ENCODE data around the gene CERS1. TPM values are rescaled to one million over a fixed set of nuclear protein-coding genes. Genes with fewer than 3 reads are reported as not detected.

CERS1 gene
- polyA plus RNA-seq, 3 donors = not detected

DNA sequence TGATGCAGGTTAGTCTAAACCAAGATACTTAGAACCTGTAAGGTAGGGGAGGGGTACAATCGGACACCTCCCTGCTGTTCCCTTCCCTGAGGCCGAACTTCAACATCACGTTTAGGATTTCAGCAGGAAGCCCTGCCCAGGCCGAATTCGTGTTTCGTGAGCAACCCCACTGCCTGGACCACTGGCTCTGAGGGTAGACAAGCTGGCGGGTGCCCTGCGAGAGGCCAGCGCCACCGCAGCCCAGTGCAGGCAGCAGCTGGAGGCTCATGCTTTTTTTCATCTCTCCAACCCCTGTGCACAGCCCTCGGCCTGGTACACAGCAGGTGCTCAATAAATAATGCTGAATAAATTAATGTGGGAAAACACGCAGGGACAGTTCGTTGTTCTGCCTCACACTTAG is 37.3 kb upstream of the CERS1 start:
- intact Hi-C loops (cut with micrococcal nuclease) = loop anchor here in 1 of 2 donors (2.0 to 5.0 kb wide), 3 partner anchors 54 to 296 kb away; partner anchors contain the start of genes ARMC6, KLHL26 and SUGP2
- Histone ChIP-seq H3K4me2 (replicated peaks; ENCODE audit: extremely low read depth, low read length, poor library complexity, severe bottlenecking) (peak overlapping the region; percentile 90), H3K27me3 (ENCODE audit: control insufficient read depth in 2 of 2, insufficient read depth in 2 of 2, low read length in 2 of 2) (no peaks in the 10 kb centered on the region), H3K79me2 (ENCODE audit: insufficient read depth, low read length) (peaks cover 6% of the 10 kb centered on the region), H3K9me3 (replicated peaks in 1 of 2; ENCODE audit: control insufficient read depth in 1 of 2, insufficient read depth in 1 of 2, low read length in 2 of 2) (no peaks in the 10 kb centered on the region), H3K36me3 (replicated peaks in 1 of 2; ENCODE audit: control insufficient read depth in 1 of 2, insufficient read depth in 2 of 2, low read length in 2 of 2) (peaks cover 39 to 65% of the 10 kb centered on the region in 2 donors), H3K27ac (ENCODE audit: low read depth in 1 of 2, low read length in 2 of 2) (no peak overlapping the region), H4K20me1 (ENCODE audit: insufficient read depth, low read length) (peaks cover 45% of the 10 kb centered on the region), H2AFZ (ENCODE audit: insufficient read depth, low read depth, low read length, poor library complexity, severe bottlenecking) (no peak overlapping the region), H3K9ac (ENCODE audit: insufficient read depth, low read length, poor library complexity, severe bottlenecking) (no peak overlapping the region), H3K4me1 (ENCODE audit: control insufficient read depth in 1 of 2, insufficient read depth in 2 of 2, low read length in 2 of 2) (peaks cover 11 to 15% of the 10 kb centered on the region in 2 donors), H3K4me3 (replicated peaks in 1 of 3; ENCODE audit: low read depth in 2 of 3, low read length in 3 of 3) (peak overlapping the region in 1 of 3 experiments; percentile 77)
- TF ChIP-seq, protein P1, sequence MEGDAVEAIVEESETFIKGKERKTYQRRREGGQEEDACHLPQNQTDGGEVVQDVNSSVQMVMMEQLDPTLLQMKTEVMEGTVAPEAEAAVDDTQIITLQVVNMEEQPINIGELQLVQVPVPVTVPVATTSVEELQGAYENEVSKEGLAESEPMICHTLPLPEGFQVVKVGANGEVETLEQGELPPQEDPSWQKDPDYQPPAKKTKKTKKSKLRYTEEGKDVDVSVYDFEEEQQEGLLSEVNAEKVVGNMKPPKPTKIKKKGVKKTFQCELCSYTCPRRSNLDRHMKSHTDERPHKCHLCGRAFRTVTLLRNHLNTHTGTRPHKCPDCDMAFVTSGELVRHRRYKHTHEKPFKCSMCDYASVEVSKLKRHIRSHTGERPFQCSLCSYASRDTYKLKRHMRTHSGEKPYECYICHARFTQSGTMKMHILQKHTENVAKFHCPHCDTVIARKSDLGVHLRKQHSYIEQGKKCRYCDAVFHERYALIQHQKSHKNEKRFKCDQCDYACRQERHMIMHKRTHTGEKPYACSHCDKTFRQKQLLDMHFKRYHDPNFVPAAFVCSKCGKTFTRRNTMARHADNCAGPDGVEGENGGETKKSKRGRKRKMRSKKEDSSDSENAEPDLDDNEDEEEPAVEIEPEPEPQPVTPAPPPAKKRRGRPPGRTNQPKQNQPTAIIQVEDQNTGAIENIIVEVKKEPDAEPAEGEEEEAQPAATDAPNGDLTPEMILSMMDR (IDR thresholded peaks at IDR 0.05) = no peak
- Mint-ChIP-seq H3K9me3 (peaks cover 0 to 2% (median 0%) of the 10 kb centered on the region in 7 donors), H3K27me3 (ENCODE audit: low read depth in 3 of 3) (peaks cover 0 to 3% (median 0%) of the 10 kb centered on the region in 3 donors), H3K4me1 (peaks cover 19% of the 10 kb centered on the region), H3K27ac (peak overlapping the region in 2 of 7 donors; percentile 43 to 52), H3K4me3 (no peak overlapping the region), H3K36me3 (peaks cover 53 to 81% of the 10 kb centered on the region in 2 donors)
- DNase-seq = no peak
- 82% methylated on average over 10 of the region's 13 CpGs for WGBS (ENCODE audit: insufficient coverage)

DNA sequence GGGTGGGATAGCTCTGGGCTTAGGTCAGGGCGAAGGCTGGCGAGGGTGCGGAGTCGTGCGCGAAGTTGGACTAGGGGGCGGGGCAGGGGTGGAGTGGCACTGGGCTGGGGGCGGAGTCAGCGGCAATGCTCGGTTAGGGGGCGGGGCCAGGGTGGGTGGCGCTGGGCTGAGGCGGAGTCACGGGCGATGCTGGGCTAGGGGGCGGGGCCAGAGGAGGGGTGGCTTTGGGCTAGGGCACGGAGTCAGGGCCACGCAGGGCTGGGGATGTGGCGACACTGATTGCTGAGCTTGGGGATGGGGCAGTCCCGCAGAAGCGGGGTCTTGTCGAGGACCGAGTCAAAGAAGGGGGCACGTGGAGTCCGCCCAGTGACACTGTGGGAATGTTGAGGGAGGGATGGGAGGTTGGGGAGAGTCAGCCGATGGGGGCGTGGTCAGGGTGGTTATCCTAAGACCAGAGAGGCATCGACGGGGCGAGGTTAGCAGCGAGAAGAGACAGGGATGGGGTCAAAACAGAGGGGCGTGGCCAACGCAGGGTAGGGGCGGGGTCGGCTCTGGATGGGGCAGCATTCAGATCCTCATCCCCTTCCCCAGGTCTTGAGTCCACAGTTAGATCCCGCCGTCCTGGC is 36.4 kb upstream of the CERS1 start:
- peaks cover 45 to 65% of the 10 kb centered on the region in 2 donors for H3K36me3 ChIP-seq (replicated peaks in 1 of 2; ENCODE audit: control insufficient read depth in 1 of 2, insufficient read depth in 2 of 2, low read length in 2 of 2)
- H3K9me3 Mint-ChIP-seq = no peaks in the 10 kb centered on the region
- no peaks in the 10 kb centered on the region for H3K27me3 ChIP-seq (ENCODE audit: control insufficient read depth in 2 of 2, insufficient read depth in 2 of 2, low read length in 2 of 2)
- H3K4me1 ChIP-seq (ENCODE audit: control insufficient read depth in 1 of 2, insufficient read depth in 2 of 2, low read length in 2 of 2) = peaks cover 11 to 15% of the 10 kb centered on the region in 2 donors
- WGBS (ENCODE audit: insufficient coverage) = 3% methylated on average over 20 of the region's 37 CpGs
- peaks cover 0 to 1% (median 0%) of the 10 kb centered on the region in 3 donors for H3K27me3 Mint-ChIP-seq (ENCODE audit: low read depth in 3 of 3)
- peak; percentile 82 to 90 (median 90) for DNase-seq
- H3K36me3 Mint-ChIP-seq = peaks cover 51 to 80% of the 10 kb centered on the region in 2 donors
- H3K79me2 ChIP-seq (ENCODE audit: insufficient read depth, low read length) = no peaks in the 10 kb centered on the region
- peak overlapping the region; percentile 85 to 94 for H3K4me3 Mint-ChIP-seq
- H3K9ac ChIP-seq (ENCODE audit: insufficient read depth, low read length, poor library complexity, severe bottlenecking) = peak overlapping the region; percentile 25
- peak overlapping the region in 1 of 2 donors; percentile 59 for H3K27ac ChIP-seq (ENCODE audit: low read depth in 1 of 2, low read length in 2 of 2)
- H3K4me1 Mint-ChIP-seq = peaks cover 16% of the 10 kb centered on the region
- peak overlapping the region; percentile 81 to 96 (median 91) for H3K27ac Mint-ChIP-seq
- TF ChIP-seq, protein P1 (IDR thresholded peaks at IDR 0.05) = no peak
- no peaks in the 10 kb centered on the region for H3K9me3 ChIP-seq (replicated peaks in 1 of 2; ENCODE audit: control insufficient read depth in 1 of 2, insufficient read depth in 1 of 2, low read length in 2 of 2)
- intact Hi-C loops (cut with micrococcal nuclease) = loop anchor here in 1 of 2 donors (2.0 to 5.0 kb wide), 3 partner anchors 54 to 296 kb away; partner anchors contain the start of genes ARMC6, KLHL26 and SUGP2
- H2AFZ ChIP-seq (ENCODE audit: insufficient read depth, low read depth, low read length, poor library complexity, severe bottlenecking) = peak overlapping the region; percentile 80
- H3K4me3 ChIP-seq (replicated peaks in 1 of 3; ENCODE audit: low read depth in 2 of 3, low read length in 3 of 3) = peak overlapping the region; percentile 26 to 77 (median 31)
- H4K20me1 ChIP-seq (ENCODE audit: insufficient read depth, low read length) = peaks cover 49% of the 10 kb centered on the region
- H3K4me2 ChIP-seq (replicated peaks; ENCODE audit: extremely low read depth, low read length, poor library complexity, severe bottlenecking) = peak overlapping the region; percentile 90

Measured in CD14-positive monocyte (primary cell).